Measurements from ENCODE around the gene PEX5. TPM values are rescaled to one million over a fixed set of nuclear protein-coding genes. Genes with fewer than 3 reads are reported as not detected.

The PEX5 gene
- total and polyA plus RNA-seq, 2 of the 8 experiments (the other 6 are each of a cell fraction or from before 2014, with no cell fraction given) = 16.8 to 50.5 TPM

GRCh38 chr12:7203109-7203508, 13.6 kb downstream of the PEX5 start:
- FAIRE-seq (no peak), DNase-seq (ENCODE audit: low read depth in 1 of 2, low spot score in 2 of 2) (no peak)
- H3K79me1 ChIP-seq (ENCODE audit: low read depth, low read length) = no peaks in the 10 kb centered on the region
- no peak overlapping the region for H3K14ac ChIP-seq (ENCODE audit: insufficient read length)
- no peak overlapping the region for H3K18ac ChIP-seq (ENCODE audit: extremely low read depth, low read length)
- no peak overlapping the region for H4K8ac ChIP-seq (ENCODE audit: extremely low read depth, insufficient read depth, low read length)
- H3K23ac ChIP-seq (ENCODE audit: insufficient read length) = no peak overlapping the region
- no peaks in the 10 kb centered on the region for H3K27me3 ChIP-seq (replicated peaks in 1 of 4; ENCODE audit: control insufficient read depth in 3 of 4, extremely low read depth in 1 of 4, insufficient read depth in 3 of 4, low read length in 3 of 4)
- no peak overlapping the region for H2AFZ ChIP-seq (ENCODE audit: low read length)
- H2BK12ac ChIP-seq (ENCODE audit: low read depth, low read length) = no peak overlapping the region
- H3K23me2 ChIP-seq (ENCODE audit: low read depth, low read length) = no peaks in the 10 kb centered on the region; the same call in 1 of the 2 replicates
- WGBS, 2 experiments (ENCODE audit: extremely low coverage in 1 of 2, insufficient coverage in 1 of 2, insufficient read length in 1 of 2, insufficient replicate concordance in 2 of 2, low coverage in 1 of 2, low lambda C conversion rate in 2 of 2, missing lambda C conversion rate in 1 of 2) = 90% methylated on average over 4 of the region's 4 CpGs; no CpG with 5 or more reads in 1 of the 2 experiments
- H2BK5ac ChIP-seq (ENCODE audit: low read depth, low read length) = no peak overlapping the region
- H3K36me3 ChIP-seq (ENCODE audit: control insufficient read depth in 2 of 4, insufficient read depth in 4 of 4, low read length in 3 of 4) = peaks cover 10 to 60% (median 41%) of the 10 kb centered on the region in 4 experiments; a peak in 7 of 8 replicates
- CTCF ChIA-PET (ENCODE audit: partially characterized antibody) = no interaction called here
- H2BK120ac ChIP-seq (replicated peaks; ENCODE audit: low read depth, low read length) = no peak overlapping the region
- no peak overlapping the region for H3K4me2 ChIP-seq (ENCODE audit: insufficient read depth in 1 of 2, low read depth in 2 of 2, low read length in 2 of 2)
- no peak overlapping the region for H3K4ac ChIP-seq (replicated peaks; ENCODE audit: insufficient read length, low read depth, low read length)
- no peak overlapping the region for H3K9ac ChIP-seq (replicated peaks in 1 of 4; ENCODE audit: extremely low read depth in 1 of 4, low read depth in 3 of 4, low read length in 3 of 4)
- no peaks in the 10 kb centered on the region for H3K4me1 ChIP-seq (replicated peaks in 1 of 4; ENCODE audit: control insufficient read depth in 3 of 4, insufficient read depth in 4 of 4, low read length in 3 of 4)
- no peak overlapping the region for H4K5ac ChIP-seq (ENCODE audit: insufficient read length, low read depth, low read length)
- no peak overlapping the region for H2BK15ac ChIP-seq (ENCODE audit: low read length)
- H3K9me3 ChIP-seq (ENCODE audit: insufficient read depth in 2 of 2, low read depth in 1 of 2, low read length in 1 of 2) = peaks cover 0 to 13% of the 10 kb centered on the region in 2 experiments; a peak in 2 of 4 replicates
- no peak overlapping the region for H2BK20ac ChIP-seq (ENCODE audit: low read length)
- no peaks in the 10 kb centered on the region for H3K79me2 ChIP-seq (ENCODE audit: control insufficient read depth in 1 of 2, insufficient read depth in 2 of 2, low read length in 2 of 2)
- no peak overlapping the region for H3K4me3 ChIP-seq (ENCODE audit: extremely low read depth in 1 of 4, insufficient read depth in 2 of 4, low read depth in 3 of 4, low read length in 4 of 4)
- no peak overlapping the region for H3K56ac ChIP-seq (replicated peaks; ENCODE audit: insufficient read length, low read depth, low read length)
- no peak overlapping the region for H2AK5ac ChIP-seq (ENCODE audit: low read depth, low read length)
- H4K91ac ChIP-seq (replicated peaks; ENCODE audit: insufficient read length, low read length) = no peak overlapping the region
- POLR2A ChIA-PET (ENCODE audit: partially characterized antibody) = interaction anchor here (1.7 to 2.4 kb wide), 2 partner anchors 10 to 13 kb away, joined by 4 to 8 read pairs; no protein-coding TSS in a partner anchor
- no peaks in the 10 kb centered on the region for H4K20me1 ChIP-seq (replicated peaks in 1 of 2; ENCODE audit: control insufficient read depth in 1 of 2, insufficient read depth in 2 of 2, low read length in 2 of 2)
- H3K27ac ChIP-seq (ENCODE audit: low read depth, low read length) = no peak overlapping the region
- TF ChIP-seq SIRT6 (IDR thresholded peaks at IDR 0.05; ENCODE audit: low read length) (no peak), CHD1 (IDR thresholded peaks at IDR 0.05; ENCODE audit: low read depth, low read length) (no peak), KDM4A (IDR thresholded peaks at IDR 0.05; ENCODE audit: low read depth, low read length, severe bottlenecking) (no peak), ZNF274 (IDR thresholded peaks at IDR 0.05; ENCODE audit: borderline replicate concordance, extremely low read depth, low read length) (no peak), TEAD4 (IDR thresholded peaks at IDR 0.05; ENCODE audit: low read depth, low read length) (no peak), SRF (IDR thresholded peaks at IDR 0.05; ENCODE audit: low read depth, low read length) (no peak), SAP30 (IDR thresholded peaks at IDR 0.05; ENCODE audit: insufficient read depth, insufficient replicate concordance, low read length) (no peak), EZH2 (IDR thresholded peaks at IDR 0.05; ENCODE audit: low read depth, low read length, severe bottlenecking) (no peak), EGR1 (IDR thresholded peaks at IDR 0.05; ENCODE audit: borderline replicate concordance, low read depth, low read length) (no peak), EP300 (IDR thresholded peaks at IDR 0.05; ENCODE audit: borderline replicate concordance in 1 of 2, low read depth in 2 of 2, low read length in 2 of 2) (no peak), CBX8 (IDR thresholded peaks at IDR 0.05; ENCODE audit: borderline replicate concordance, low read depth, low read length) (no peak), SIN3A (conservative IDR thresholded peaks at IDR 0.05 in 1 of 2, IDR thresholded peaks at IDR 0.05 in 1 of 2; ENCODE audit: low read depth in 1 of 2, low read length in 2 of 2) (no peak), ATF3 (IDR thresholded peaks at IDR 0.05; ENCODE audit: insufficient read depth, low read depth, low read length) (no peak)
